SK-N-SH treated with all-trans-retinoic acid at 6 μM for 48 hours (cell line): Measurements from ENCODE around the gene ATP5IF1.

Source experiments
- PATZ1 ChIP-seq: fragments of 250-450 bp; sonication (Bioruptor Pico); IDR thresholded peaks from 2 replicates; pipeline ENCODE4 v1.8.0; 2020; ENCODE audit warnings: mild to moderate bottlenecking, moderate library complexity, borderline replicate concordance
- ZC3H10 ChIP-seq: fragments of 250-450 bp; sonication (Bioruptor Pico); IDR thresholded peaks from 2 replicates; pipeline ENCODE4 v1.5.1; 2021; ENCODE audit warnings: mild to moderate bottlenecking, moderate library complexity

GRCh38 chr1:28280501-28280900 is 44.6 kb downstream of the ATP5IF1 start:
- TF ChIP-seq PATZ1 (CRISPR knock-in tag) (no peak), ZC3H10 (CRISPR knock-in tag) (no peak)
